Mesothelial cell of epicardium (in vitro differentiated cells): ENCODE data around the gene TNNT3. TPM values are rescaled to one million over a fixed set of nuclear protein-coding genes. Genes with fewer than 3 reads are reported as not detected.

Experiments
- DNase-seq, 2 experiments: peaks; one replicate each; pipeline ENCODE4 v3.0.0; 2021; ENCODE audit warnings: low spot score in 2 of 2; ENCODE audit not compliant: unreplicated experiment in 2 of 2
- H3K27ac Mint-ChIP-seq: 2 replicates; pipeline ENCODE4 v1.8.0; 2021; ENCODE audit warnings: mixed read lengths
- H3K27me3 Mint-ChIP-seq: 2 replicates; pipeline ENCODE4 v1.8.0; 2021; ENCODE audit warnings: low read depth, mixed read lengths
- H3K36me3 Mint-ChIP-seq: 2 replicates; pipeline ENCODE4 v1.8.0; 2021; ENCODE audit warnings: mixed read lengths
- H3K4me1 Mint-ChIP-seq: 2 replicates; pipeline ENCODE4 v1.8.0; 2021; ENCODE audit warnings: mixed read lengths
- H3K4me3 Mint-ChIP-seq: 2 replicates; pipeline ENCODE4 v1.8.0; 2021; ENCODE audit warnings: mild to moderate bottlenecking, moderate library complexity, mixed read lengths
- H3K9me3 Mint-ChIP-seq: 2 replicates; pipeline ENCODE4 v1.8.0; 2021; ENCODE audit warnings: mixed read lengths
- total RNA-seq: library from RNA; stranded (reverse); gene quantifications from 3 replicates; pipeline ENCODE4 v1.2.1, GENCODE V29; 2021
- TF ChIP-seq, protein P1 (sequence below): fragments of 200-600 bp; sonication (generic); IDR thresholded peaks from one replicate; pipeline ENCODE4 v1.5.0; 2021; ENCODE audit warnings: antibody characterized with exemption; ENCODE audit not compliant: unreplicated experiment

The TNNT3 gene
- total RNA-seq, 1 donor from 2014 or later, result 15.2 TPM

- Mint-ChIP-seq H3K4me1 (peaks cover 8% of the 10 kb centered on the region), H3K36me3 (no peaks in the 10 kb centered on the region)
- no peak for DNase-seq
Observed at GRCh38 chr11:1889941-1890855, 29.3 kb upstream of the TNNT3 start.

GRCh38 chr11:1890856-1891830 is 28.4 kb upstream of the TNNT3 start:
- Mint-ChIP-seq H3K4me1 (peaks cover 8% of the 10 kb centered on the region), H3K27me3 (peaks cover 4% of the 10 kb centered on the region), H3K36me3 (no peaks in the 10 kb centered on the region), H3K27ac (no peak overlapping the region), H3K9me3 (no peaks in the 10 kb centered on the region), H3K4me3 (no peak overlapping the region)
- TF ChIP-seq, protein P1, sequence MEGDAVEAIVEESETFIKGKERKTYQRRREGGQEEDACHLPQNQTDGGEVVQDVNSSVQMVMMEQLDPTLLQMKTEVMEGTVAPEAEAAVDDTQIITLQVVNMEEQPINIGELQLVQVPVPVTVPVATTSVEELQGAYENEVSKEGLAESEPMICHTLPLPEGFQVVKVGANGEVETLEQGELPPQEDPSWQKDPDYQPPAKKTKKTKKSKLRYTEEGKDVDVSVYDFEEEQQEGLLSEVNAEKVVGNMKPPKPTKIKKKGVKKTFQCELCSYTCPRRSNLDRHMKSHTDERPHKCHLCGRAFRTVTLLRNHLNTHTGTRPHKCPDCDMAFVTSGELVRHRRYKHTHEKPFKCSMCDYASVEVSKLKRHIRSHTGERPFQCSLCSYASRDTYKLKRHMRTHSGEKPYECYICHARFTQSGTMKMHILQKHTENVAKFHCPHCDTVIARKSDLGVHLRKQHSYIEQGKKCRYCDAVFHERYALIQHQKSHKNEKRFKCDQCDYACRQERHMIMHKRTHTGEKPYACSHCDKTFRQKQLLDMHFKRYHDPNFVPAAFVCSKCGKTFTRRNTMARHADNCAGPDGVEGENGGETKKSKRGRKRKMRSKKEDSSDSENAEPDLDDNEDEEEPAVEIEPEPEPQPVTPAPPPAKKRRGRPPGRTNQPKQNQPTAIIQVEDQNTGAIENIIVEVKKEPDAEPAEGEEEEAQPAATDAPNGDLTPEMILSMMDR, result no peak
- DNase-seq, result no peak

More at GRCh38 chr11:1889941-1890855, 29.3 kb upstream of the TNNT3 start:
- peaks cover 4% of the 10 kb centered on the region for H3K27me3 Mint-ChIP-seq
- no peak overlapping the region for H3K4me3 Mint-ChIP-seq
- TF ChIP-seq, protein P1, result no peak
- no peaks in the 10 kb centered on the region for H3K9me3 Mint-ChIP-seq
- H3K27ac Mint-ChIP-seq, result no peak overlapping the region

- Mint-ChIP-seq H3K4me1 (peaks cover 8% of the 10 kb centered on the region), H3K27me3 (peaks cover 4% of the 10 kb centered on the region), H3K9me3 (no peaks in the 10 kb centered on the region), H3K27ac (no peak within 1 kb of the TSS), H3K4me3 (no peak within 1 kb of the TSS), H3K36me3 (no peaks in the 10 kb centered on the region)
- TF ChIP-seq, protein P1, result no peak
- no peak for DNase-seq
Observed at GRCh38 chr11:1891831-1892115, 27.7 kb upstream of the TNNT3 start, which contains the start of gene PRR33. Gene PRR33, minus strand, starts transcription at chr11:1891895. Its CDS starts 1,311 bp downstream, at chr11:1890584.

DNA sequence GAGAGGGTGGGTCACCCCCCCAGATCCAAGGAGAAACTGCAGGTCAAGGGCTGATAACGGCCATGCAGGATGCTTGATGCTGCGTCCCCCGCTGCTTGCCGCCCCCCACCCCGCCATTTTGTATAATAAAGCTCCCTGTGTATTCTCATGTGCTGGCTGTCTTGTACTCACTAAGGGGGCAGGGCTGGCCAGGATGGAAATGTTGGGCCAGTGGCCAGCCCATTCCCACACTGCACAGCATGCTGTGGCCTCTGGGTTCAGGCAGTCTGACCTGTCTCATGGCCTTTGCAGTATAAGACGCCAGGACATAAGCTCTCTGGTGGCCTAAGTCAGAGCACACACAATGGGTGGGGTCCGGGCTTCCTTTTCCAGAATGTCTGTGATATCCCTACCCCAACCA is 27.4 kb upstream of the TNNT3 start:
- Mint-ChIP-seq H3K9me3 (no peaks in the 10 kb centered on the region), H3K4me1 (peaks cover 8% of the 10 kb centered on the region), H3K4me3 (no peak overlapping the region), H3K27me3 (peaks cover 4% of the 10 kb centered on the region), H3K36me3 (no peaks in the 10 kb centered on the region), H3K27ac (no peak overlapping the region)
- DNase-seq, result no peak
- TF ChIP-seq, protein P1, result no peak

- Mint-ChIP-seq H3K27me3 (peaks cover 4% of the 10 kb centered on the region), H3K4me1 (peaks cover 8% of the 10 kb centered on the region), H3K4me3 (no peak overlapping the region), H3K27ac (no peak overlapping the region), H3K9me3 (no peaks in the 10 kb centered on the region), H3K36me3 (no peaks in the 10 kb centered on the region)
- TF ChIP-seq, protein P1, result no peak
- DNase-seq, result no peak
Observed at GRCh38 chr11:1892558-1892957, 26.9 kb upstream of the TNNT3 start.
